B cell (primary cell): Measurements from ENCODE around the gene RSAD1. TPM values are rescaled to one million over a fixed set of nuclear protein-coding genes. Genes with fewer than 3 reads are reported as not detected.

Experiments
- ATAC-seq: fragments of 200-7000 bp; cut with Tn5 transposase; one replicate; pipeline ENCODE4 v1.10.0; 2021; ENCODE audit warnings: low read depth, mild to moderate bottlenecking, moderate number of reproducible peaks, moderate library complexity
- CTCF ChIA-PET: fragments of 350-600 bp; sonication (Branson Sonifier 250); formaldehyde crosslinking; loops from one replicate; lab custom pipeline; 2021; ENCODE audit warnings: antibody characterized with exemption, inconsistent platforms; lab: Charles Lee
- POLR2A ChIA-PET: fragments of 350-600 bp; sonication (Branson Sonifier 250); formaldehyde crosslinking; loops from one replicate; lab custom pipeline; 2021; ENCODE audit warnings: antibody characterized with exemption; lab: Charles Lee
- DNase-seq: peaks from one replicate; pipeline ENCODE4 v3.0.0; 2013
- H2AFZ ChIP-seq: 2 replicates; pipeline ENCODE4 v1.6.1; 2012; ENCODE audit warnings: mild to moderate bottlenecking, low read depth, low read length; ENCODE audit not compliant: insufficient read depth, poor library complexity, severe bottlenecking
- H3K27ac ChIP-seq, 2 donors: 1 replicate in 1 of 2; 2 replicates in 1 of 2; pipeline ENCODE4 v1.5.1; 2012 to 2013; ENCODE audit warnings: low read length in 2 of 2, mild to moderate bottlenecking in 2 of 2, moderate library complexity in 1 of 2
- H3K27me3 ChIP-seq, 4 experiments: fragments of 200-600 bp in 1 of 4; sonication (generic) in 1 of 4; replicated peaks in 1 of 4; 1 replicate in 2 of 4; 2 replicates in 2 of 4; pipeline versions ENCODE4 v1.6.1 to v1.7.0; 2013 to 2016; ENCODE audit warnings: low read length in 3 of 4, mild to moderate bottlenecking in 2 of 4, mixed read lengths in 1 of 4, moderate library complexity in 1 of 4; ENCODE audit not compliant: insufficient read depth in 4 of 4, control insufficient read depth in 3 of 4; ENCODE audit errors: control extremely low read depth in 1 of 4
- H3K36me3 ChIP-seq, 2 experiments: replicated peaks in 1 of 2; 1 replicate in 1 of 2; 2 replicates in 1 of 2; pipeline versions ENCODE4 v1.6.1 to v1.7.1; 2013; ENCODE audit warnings: low read length in 1 of 2; ENCODE audit not compliant: insufficient read depth in 2 of 2, control insufficient read depth in 1 of 2; ENCODE audit errors: control extremely low read depth in 1 of 2, extremely low read depth in 1 of 2
- H3K4me1 ChIP-seq, 2 donors: fragments of 200-600 bp in 1 of 2; sonication (generic) in 1 of 2; 1 replicate in 1 of 2; 2 replicates in 1 of 2; pipeline versions ENCODE4 v1.5.1 to v1.6.1; 2013 to 2017; ENCODE audit warnings: low read length in 2 of 2; ENCODE audit not compliant: control insufficient read depth in 2 of 2, insufficient read depth in 2 of 2
- H3K4me2 ChIP-seq: replicated peaks from 2 replicates; pipeline ENCODE3; 2012; ENCODE audit warnings: mild to moderate bottlenecking, low read depth, low read length; ENCODE audit not compliant: poor library complexity, severe bottlenecking
- H3K4me3 ChIP-seq, 5 experiments: fragments of 200-600 bp in 1 of 5; sonication (generic) in 1 of 5; 1 replicate in 3 of 5; 2 replicates in 2 of 5; pipeline versions ENCODE4 v1.5.1 to v1.7.0; 2011 to 2016; ENCODE audit warnings: low read length in 4 of 5, mild to moderate bottlenecking in 4 of 5, low read depth in 2 of 5, control low read depth in 1 of 5, moderate library complexity in 1 of 5; ENCODE audit not compliant: insufficient read depth in 1 of 5; ENCODE audit errors: control extremely low read depth in 1 of 5, extremely low read depth in 1 of 5
- H3K79me2 ChIP-seq: fragments of 200-600 bp; sonication (generic); one replicate; pipeline ENCODE4 v1.6.0; 2016; ENCODE audit warnings: low read length; ENCODE audit not compliant: control insufficient read depth, insufficient read depth
- H3K9ac ChIP-seq: fragments of 200-600 bp; sonication (generic); 2 replicates; pipeline ENCODE4 v1.6.1; 2017; ENCODE audit warnings: mild to moderate bottlenecking, low read length, moderate library complexity
- H3K9me3 ChIP-seq, 3 donors: one replicate each; pipeline versions ENCODE4 v1.6.1 to v1.7.1; 2013; ENCODE audit warnings: low read length in 2 of 3; ENCODE audit not compliant: control insufficient read depth in 2 of 3, insufficient read depth in 1 of 3; ENCODE audit errors: control extremely low read depth in 1 of 3
- H4K20me1 ChIP-seq: 2 replicates; pipeline ENCODE4 v1.6.0; 2012; ENCODE audit warnings: mild to moderate bottlenecking, low read length; ENCODE audit not compliant: insufficient read depth, control insufficient read depth, poor library complexity, severe bottlenecking
- H3K27ac Mint-ChIP-seq: one replicate; pipeline ENCODE4 v1.8.0; 2021; ENCODE audit warnings: mixed read lengths
- H3K27me3 Mint-ChIP-seq: one replicate; pipeline ENCODE4 v1.8.0; 2021; ENCODE audit warnings: mixed read lengths
- H3K4me1 Mint-ChIP-seq: one replicate; pipeline ENCODE4 v1.8.0; 2021; ENCODE audit warnings: mixed read lengths
- H3K4me3 Mint-ChIP-seq: one replicate; pipeline ENCODE4 v1.8.0; 2021; ENCODE audit warnings: mixed read lengths
- H3K9me3 Mint-ChIP-seq: one replicate; pipeline ENCODE4 v1.8.0; 2022; ENCODE audit warnings: mixed read lengths; ENCODE audit not compliant: insufficient read depth
- EZH2 ChIP-seq: IDR thresholded peaks from 2 replicates; pipeline ENCODE4 v1.6.1; 2012; ENCODE audit warnings: borderline replicate concordance, low read depth, mild to moderate bottlenecking, moderate library complexity, low read length; ENCODE audit not compliant: insufficient read depth, poor library complexity, severe bottlenecking
- WGBS: methylation state at CpG from one replicate; pipeline ENCODE4 v1.1.5; 2013; ENCODE audit warnings: missing lambda C conversion rate; ENCODE audit not compliant: insufficient coverage; 5-methylcytosine and 5-hydroxymethylcytosine counted together
- intact Hi-C: fragments of 100-400 bp; cut with micrococcal nuclease; formaldehyde crosslinking; loops from one replicate; pipeline ENCODE4 v1.10.0; 2022
- polyA plus RNA-seq: library from polyadenylated mRNA; depleted of rRNA; stranded (reverse); fragments of >200 nt; gene quantifications from 2 replicates; pipeline ENCODE4 v1.2.3, GENCODE V29; 2012
- total RNA-seq, 2 donors: library from RNA; stranded (reverse); fragments of 120-200 nt in 1 of 2; gene quantifications; 1 replicate in 1 of 2; 2 replicates in 1 of 2; pipeline versions ENCODE4 v1.2.3 to v1.2.4, GENCODE V29; 2013 to 2022
- TF ChIP-seq, protein P1 (sequence below): fragments of 200-600 bp; IDR thresholded peaks from one replicate; pipeline ENCODE4 v1.8.0; 2022; ENCODE audit warnings: antibody characterized with exemption, mild to moderate bottlenecking

RSAD1 gene
- total and polyA plus RNA-seq, 2 donors (not counting 1 experiment from before 2014, with no cell fraction given) = 53.4 to 63.9 TPM

DNA sequence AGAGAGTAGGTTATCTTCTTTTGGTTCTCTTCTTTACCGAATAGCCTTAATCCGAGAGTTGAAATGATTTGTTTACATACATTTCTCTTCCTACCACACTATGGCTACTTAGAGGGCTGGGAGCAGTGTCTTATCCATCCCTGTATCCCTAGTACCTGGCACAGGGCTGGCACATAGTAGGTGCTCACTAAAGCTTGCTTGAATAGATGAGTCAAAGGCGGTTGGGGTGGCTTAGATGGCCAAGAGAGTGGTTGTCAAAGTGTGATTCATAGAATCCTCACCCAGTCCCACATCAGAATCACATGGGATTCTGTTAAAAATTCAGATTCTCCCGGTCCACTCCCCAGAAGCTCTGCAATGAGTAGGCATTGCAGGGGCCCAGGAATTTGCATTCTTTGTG lies 21.0 kb upstream of the RSAD1 start:
- CTCF ChIA-PET = interaction anchor here (0.9 to 1.7 kb wide), 2 partner anchors 13 to 95 kb away, joined by 3 read pairs; no protein-coding TSS in a partner anchor
- H2AFZ ChIP-seq = no peak overlapping the region
- intact Hi-C loops = no loop called here
- H3K4me1 ChIP-seq = peaks cover 13 to 15% of the 10 kb centered on the region in 2 donors
- Mint-ChIP-seq H3K4me1 (peaks cover 20% of the 10 kb centered on the region), H3K4me3 (no peak overlapping the region), H3K27ac (no peak overlapping the region), H3K9me3 (no peaks in the 10 kb centered on the region), H3K27me3 (no peaks in the 10 kb centered on the region)
- TF ChIP-seq, protein P1, sequence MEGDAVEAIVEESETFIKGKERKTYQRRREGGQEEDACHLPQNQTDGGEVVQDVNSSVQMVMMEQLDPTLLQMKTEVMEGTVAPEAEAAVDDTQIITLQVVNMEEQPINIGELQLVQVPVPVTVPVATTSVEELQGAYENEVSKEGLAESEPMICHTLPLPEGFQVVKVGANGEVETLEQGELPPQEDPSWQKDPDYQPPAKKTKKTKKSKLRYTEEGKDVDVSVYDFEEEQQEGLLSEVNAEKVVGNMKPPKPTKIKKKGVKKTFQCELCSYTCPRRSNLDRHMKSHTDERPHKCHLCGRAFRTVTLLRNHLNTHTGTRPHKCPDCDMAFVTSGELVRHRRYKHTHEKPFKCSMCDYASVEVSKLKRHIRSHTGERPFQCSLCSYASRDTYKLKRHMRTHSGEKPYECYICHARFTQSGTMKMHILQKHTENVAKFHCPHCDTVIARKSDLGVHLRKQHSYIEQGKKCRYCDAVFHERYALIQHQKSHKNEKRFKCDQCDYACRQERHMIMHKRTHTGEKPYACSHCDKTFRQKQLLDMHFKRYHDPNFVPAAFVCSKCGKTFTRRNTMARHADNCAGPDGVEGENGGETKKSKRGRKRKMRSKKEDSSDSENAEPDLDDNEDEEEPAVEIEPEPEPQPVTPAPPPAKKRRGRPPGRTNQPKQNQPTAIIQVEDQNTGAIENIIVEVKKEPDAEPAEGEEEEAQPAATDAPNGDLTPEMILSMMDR = no peak
- no peak for TF ChIP-seq EZH2
- no peaks in the 10 kb centered on the region for H3K27me3 ChIP-seq
- H3K79me2 ChIP-seq = peaks cover 3% of the 10 kb centered on the region
- 100% methylated on average over 1 of the region's 4 CpGs for WGBS
- DNase-seq (no peak), ATAC-seq (no peak)
- H3K9me3 ChIP-seq = no peaks in the 10 kb centered on the region
- H3K4me2 ChIP-seq = no peak overlapping the region
- H3K4me3 ChIP-seq = no peak overlapping the region
- H3K27ac ChIP-seq = no peak overlapping the region
- no peaks in the 10 kb centered on the region for H4K20me1 ChIP-seq
- H3K36me3 ChIP-seq = no peaks in the 10 kb centered on the region
- POLR2A ChIA-PET = no interaction called here
- no peak overlapping the region for H3K9ac ChIP-seq

DNA sequence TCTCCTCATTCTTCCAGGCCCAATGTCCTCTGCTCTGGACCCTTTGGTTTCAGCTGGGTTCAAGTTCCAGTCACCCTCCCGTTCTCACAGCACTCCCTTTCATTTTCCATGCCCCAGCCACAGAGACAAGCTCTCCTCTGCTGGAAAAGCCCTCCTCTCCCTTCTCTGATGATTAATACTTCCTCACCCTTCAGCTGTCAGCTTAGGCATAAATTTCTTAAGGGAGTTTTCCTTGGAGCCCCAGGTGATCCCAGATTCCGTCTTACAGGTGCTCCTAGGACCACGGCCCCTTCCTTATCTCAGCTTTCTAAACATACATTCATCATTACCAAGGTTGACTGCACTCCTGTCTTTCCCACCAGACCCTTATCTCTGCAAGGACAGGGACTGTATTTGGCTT lies 20.4 kb upstream of the RSAD1 start:
- H3K4me3 Mint-ChIP-seq = no peak overlapping the region
- H3K27ac Mint-ChIP-seq = peak overlapping the region; percentile 37
- no peaks in the 10 kb centered on the region for H3K79me2 ChIP-seq
- intact Hi-C loops = no loop called here
- no peaks in the 10 kb centered on the region for H4K20me1 ChIP-seq
- TF ChIP-seq, protein P1 = no peak
- TF ChIP-seq EZH2 = no peak
- no peak overlapping the region for H3K4me2 ChIP-seq
- 89% methylated on average over 3 of the region's 3 CpGs for WGBS
- H3K9ac ChIP-seq = no peak overlapping the region
- ChIA-PET CTCF (interaction anchor here (1.7 kb wide), 1 partner anchor 13 kb away, joined by 3 read pairs; no protein-coding TSS in a partner anchor), POLR2A (no interaction called here)
- H3K4me1 ChIP-seq = peaks cover 6 to 9% of the 10 kb centered on the region in 2 donors
- H3K27ac ChIP-seq = no peak overlapping the region
- no peaks in the 10 kb centered on the region for H3K9me3 Mint-ChIP-seq
- no peaks in the 10 kb centered on the region for H3K27me3 ChIP-seq
- no peak overlapping the region for H3K4me3 ChIP-seq
- H3K4me1 Mint-ChIP-seq = peaks cover 14% of the 10 kb centered on the region
- no peaks in the 10 kb centered on the region for H3K9me3 ChIP-seq
- no peaks in the 10 kb centered on the region for H3K27me3 Mint-ChIP-seq
- DNase-seq = no peak
- ATAC-seq = no peak
- H3K36me3 ChIP-seq = peaks cover 0 to 6% of the 10 kb centered on the region in 2 experiments
- H2AFZ ChIP-seq = no peak overlapping the region
